T-helper 2 cell treated with Interferon-gamma antibody and Interleukin-4, amounts not matched to agents 100 ng/mL and 5 ng/mL, for 36 hours (primary cell): ENCODE data around the gene SYCP3. TPM values are rescaled to one million over a fixed set of nuclear protein-coding genes. Genes with fewer than 3 reads are reported as not detected.

Source experiments
- intact Hi-C: fragments of 100-400 bp; cut with micrococcal nuclease; formaldehyde crosslinking; loops from one replicate; pipeline ENCODE4 v1.15.1; 2023
- total RNA-seq: library from RNA; stranded (reverse); gene quantifications from 2 replicates; pipeline ENCODE4 v1.2.3, GENCODE V29; 2022

SYCP3 gene
- total RNA-seq = 0.93 and 1.2 TPM in 2 replicates

- intact Hi-C loops = no loop called here
Observed at GRCh38 chr12:101738920-101739665, at the start of gene SYCP3. SYCP3 (minus strand) TSS chr12:101739462; CDS start chr12:101737935, 1,527 bp downstream.

DNA sequence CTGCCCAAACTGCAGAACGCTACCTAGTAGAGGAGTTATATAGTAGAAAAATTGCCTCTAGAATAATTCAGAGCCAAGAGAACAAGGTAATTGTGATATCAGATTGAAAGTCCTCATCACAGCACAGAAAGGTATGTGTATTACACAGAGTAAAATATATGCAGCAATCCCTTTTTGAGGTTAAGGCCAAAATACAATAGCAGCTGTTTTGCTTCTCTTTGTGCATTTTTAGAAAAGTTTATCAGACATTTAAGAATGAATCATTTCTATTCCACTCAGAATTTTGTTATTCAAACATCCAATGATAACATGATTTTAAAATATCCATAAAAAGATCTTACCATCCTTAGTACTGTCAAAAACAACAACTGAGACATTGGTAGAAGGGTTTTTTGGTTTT, 46.4 kb upstream of the SYCP3 start:
- intact Hi-C loops = no loop called here

GRCh38 chr12:101784376-101784775, 45.1 kb upstream of the SYCP3 start:
- intact Hi-C loops = no loop called here

DNA sequence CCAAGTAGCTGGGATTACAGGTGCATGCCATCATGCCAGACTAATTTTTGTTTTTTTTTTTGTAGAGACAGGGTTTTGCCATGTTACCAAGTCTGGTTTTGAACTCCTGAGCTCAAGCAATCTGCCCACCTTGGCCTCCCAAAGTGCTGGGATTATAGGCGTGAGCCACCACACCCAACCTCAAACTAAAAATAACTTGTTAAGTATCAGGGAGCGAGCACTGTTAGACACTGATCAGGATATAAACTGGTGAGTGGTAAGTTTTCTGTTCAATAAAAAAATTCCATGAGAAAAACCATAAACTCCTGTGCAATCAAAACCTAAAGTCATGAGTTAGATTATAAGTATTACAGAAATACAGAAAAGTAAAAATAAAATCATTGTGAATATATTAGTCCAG, 44.6 kb upstream of the SYCP3 start:
- intact Hi-C loops = no loop called here

DNA sequence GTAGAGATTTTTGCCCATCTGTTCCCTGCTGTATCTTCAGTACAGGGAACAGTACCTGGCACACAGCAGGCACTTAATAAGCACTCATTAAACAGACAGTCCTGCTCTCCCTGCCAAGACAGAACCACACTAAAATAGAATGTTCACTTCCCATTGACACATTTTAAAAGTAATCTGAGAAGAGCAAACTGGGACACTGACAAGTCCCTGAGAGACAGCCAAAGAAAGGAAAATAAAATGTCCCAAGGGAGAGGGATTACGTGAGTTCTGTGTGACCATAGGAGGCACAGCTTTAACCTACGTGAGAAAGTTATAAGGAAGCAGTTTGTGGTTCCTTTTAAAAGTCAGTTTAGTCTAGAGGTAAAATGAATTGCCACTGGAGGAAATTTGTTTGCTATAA, 43.9 kb upstream of the SYCP3 start:
- intact Hi-C loops = no loop called here

DNA sequence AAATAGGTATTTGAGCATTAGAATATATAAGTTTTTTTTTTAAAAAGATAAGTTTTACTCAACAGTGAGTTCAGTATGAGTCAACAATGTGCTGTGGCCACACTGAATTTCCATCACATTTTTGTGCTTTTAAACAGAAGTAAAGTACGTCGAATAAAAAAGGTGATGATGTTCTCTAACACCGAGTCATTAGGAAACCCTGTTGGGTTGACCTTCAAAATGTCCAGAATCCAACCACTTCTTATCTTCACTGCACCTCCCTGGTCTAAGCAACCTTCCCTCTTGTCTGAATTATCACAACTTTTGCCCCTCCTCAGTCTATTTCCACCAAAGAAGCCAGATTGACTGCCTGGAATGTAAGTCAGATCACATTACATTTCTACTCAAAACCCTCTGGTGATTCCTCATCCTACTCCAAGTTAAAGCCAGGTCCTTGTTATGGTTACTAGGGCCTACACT, 43.0 kb upstream of the SYCP3 start:
- intact Hi-C loops = no loop called here

DNA sequence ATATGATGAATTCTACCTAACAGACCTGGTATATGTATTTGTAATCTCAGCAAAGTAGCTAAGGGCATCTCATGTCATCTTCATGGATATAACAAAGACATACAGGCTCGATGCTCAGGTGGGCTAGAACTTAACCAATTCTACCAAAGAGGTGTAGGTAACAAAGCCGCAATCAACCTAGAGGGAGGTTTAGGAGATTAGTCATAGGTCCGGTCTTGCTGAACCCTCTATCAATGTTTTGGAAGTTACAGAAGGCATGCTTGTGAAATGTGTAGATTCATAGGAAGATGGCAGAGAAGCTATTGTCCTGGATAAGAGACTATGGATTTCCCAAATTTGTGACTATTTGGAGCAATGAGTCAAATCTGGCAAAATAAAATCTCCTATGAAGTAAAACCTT, 42.6 kb upstream of the SYCP3 start:
- intact Hi-C loops = loop anchor here (2.0 kb wide), 1 partner anchor 13 kb away; no protein-coding TSS in a partner anchor

DNA sequence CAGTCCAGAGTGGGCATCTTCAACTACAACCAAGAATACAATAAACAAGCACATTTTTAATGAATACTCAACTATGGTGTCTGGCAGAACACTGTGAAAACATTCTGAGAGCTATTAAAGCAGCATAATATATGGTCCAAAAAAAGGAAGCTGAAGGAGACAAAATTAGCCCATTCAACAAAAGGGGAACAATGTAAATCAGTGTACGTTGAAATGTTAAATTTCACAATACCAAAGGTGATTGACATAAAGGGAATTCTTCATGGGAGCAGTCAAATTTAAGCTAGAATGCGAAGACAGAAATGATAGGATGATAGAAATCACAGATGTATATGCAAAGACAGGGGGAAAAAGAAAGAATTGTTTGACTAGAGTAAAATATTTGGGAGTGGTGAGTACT, 41.3 kb upstream of the SYCP3 start:
- intact Hi-C loops = loop anchor here (2.0 kb wide), 1 partner anchor 14 kb away; no protein-coding TSS in a partner anchor

DNA sequence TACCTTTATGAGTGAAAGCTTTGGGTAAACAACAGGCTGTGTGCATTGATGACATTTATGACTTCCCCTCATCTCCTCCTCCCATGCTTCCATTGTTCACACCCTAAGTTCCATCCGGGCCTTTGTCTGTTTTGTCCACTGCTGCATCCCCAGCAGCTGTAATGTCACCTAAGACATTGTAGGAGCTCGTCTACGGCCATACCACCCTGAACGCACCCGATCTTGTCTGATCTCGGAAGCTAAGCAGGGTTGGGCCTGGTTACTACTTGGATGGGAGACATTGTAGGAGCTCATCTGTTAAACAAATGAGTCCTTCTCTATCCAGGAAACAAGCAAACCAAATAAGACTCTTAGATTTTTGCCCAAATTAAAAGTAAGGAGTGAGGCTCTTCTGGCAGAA, 40.4 kb upstream of the SYCP3 start:
- intact Hi-C loops = loop anchor here (2.0 to 10.0 kb wide), 2 partner anchors 15 to 345 kb away; partner anchors contain the start of genes NUP37 and PARPBP

- intact Hi-C loops = loop anchor here (10.0 kb wide), 1 partner anchor 346 kb away; the partner anchor contains the start of genes NUP37 and PARPBP
Observed at GRCh38 chr12:101779200-101779599, 39.9 kb upstream of the SYCP3 start.

- intact Hi-C loops = loop anchor here (10.0 kb wide), 1 partner anchor 347 kb away; the partner anchor contains the start of genes NUP37 and PARPBP
Observed at GRCh38 chr12:101777978-101778377, 38.7 kb upstream of the SYCP3 start.

- intact Hi-C loops = loop anchor here (10.0 kb wide), 1 partner anchor 347 kb away; the partner anchor contains the start of genes NUP37 and PARPBP
Observed at GRCh38 chr12:101777485-101777884, 38.2 kb upstream of the SYCP3 start.

- intact Hi-C loops = loop anchor here (10.0 kb wide), 1 partner anchor 349 kb away; the partner anchor contains the start of genes NUP37 and PARPBP
Observed at GRCh38 chr12:101775816-101776215, 36.6 kb upstream of the SYCP3 start.

GRCh38 chr12:101773650-101774162, 34.4 kb upstream of the SYCP3 start:
- intact Hi-C loops = loop anchor here (1.0 to 10.0 kb wide), 5 partner anchors 58 to 366 kb away; partner anchors contain the start of genes ARL1, NUP37 and PARPBP

- intact Hi-C loops = loop anchor here (5.0 to 10.0 kb wide), 2 partner anchors 353 to 365 kb away; partner anchors contain the start of genes ARL1, NUP37 and PARPBP
Observed at GRCh38 chr12:101772012-101772775, 32.9 kb upstream of the SYCP3 start.

- intact Hi-C loops = loop anchor here (5.0 to 10.0 kb wide), 2 partner anchors 355 to 363 kb away; partner anchors contain the start of genes ARL1, NUP37 and PARPBP
Observed at GRCh38 chr12:101769865-101770264, 30.6 kb upstream of the SYCP3 start.

GRCh38 chr12:101768781-101769180, 29.5 kb upstream of the SYCP3 start:
- intact Hi-C loops = no loop called here

- intact Hi-C loops = no loop called here
Observed at GRCh38 chr12:101767537-101767936, 28.3 kb upstream of the SYCP3 start.

GRCh38 chr12:101764051-101764792, 25.0 kb upstream of the SYCP3 start:
- intact Hi-C loops = no loop called here

- intact Hi-C loops = no loop called here
Observed at GRCh38 chr12:101763246-101763931, 24.1 kb upstream of the SYCP3 start.
